ENCODE data around the gene VAV2. TPM values are rescaled to one million over a fixed set of nuclear protein-coding genes. Genes with fewer than 3 reads are reported as not detected.

Gene VAV2
- total and polyA plus RNA-seq, 4 donors: 13.0 to 28.2 (median 16.3) TPM

GRCh38 chr9:133943781-133944745 is 48.1 kb downstream of the VAV2 start:
- Histone ChIP-seq H3K27me3 (ENCODE audit: control insufficient read depth in 3 of 3, insufficient read depth in 3 of 3, low read length in 2 of 3) (no peaks in the 10 kb centered on the region), H3K27ac (ENCODE audit: low read depth in 1 of 2, low read length in 1 of 2) (no peak overlapping the region), H3K4me3 (no peak overlapping the region), H3K9me3 (ENCODE audit: control insufficient read depth in 4 of 4, insufficient read depth in 3 of 4, low read length in 3 of 4) (no peaks in the 10 kb centered on the region), H3K9ac (ENCODE audit: insufficient read depth in 1 of 2, low read length in 2 of 2) (no peak overlapping the region), H3K4me1 (ENCODE audit: control insufficient read depth in 5 of 5, insufficient read depth in 5 of 5, low read length in 5 of 5) (peaks cover 0 to 24% (median 0%) of the 10 kb centered on the region in 5 donors), H3K36me3 (ENCODE audit: control insufficient read depth in 4 of 4, insufficient read depth in 4 of 4, low read length in 4 of 4) (peaks cover 0 to 2% (median 0%) of the 10 kb centered on the region in 4 donors)
- 92 to 93% methylated on average over 30 of the region's 30 CpGs for WGBS, 2 donors
- no peak for ATAC-seq (ENCODE audit: insufficient read depth, low FRiP score)
- no peak for TF ChIP-seq CTCF (IDR thresholded peaks at IDR 0.05; ENCODE audit: control extremely low read depth, extremely low read depth)
- DNase-seq: no peak

DNA sequence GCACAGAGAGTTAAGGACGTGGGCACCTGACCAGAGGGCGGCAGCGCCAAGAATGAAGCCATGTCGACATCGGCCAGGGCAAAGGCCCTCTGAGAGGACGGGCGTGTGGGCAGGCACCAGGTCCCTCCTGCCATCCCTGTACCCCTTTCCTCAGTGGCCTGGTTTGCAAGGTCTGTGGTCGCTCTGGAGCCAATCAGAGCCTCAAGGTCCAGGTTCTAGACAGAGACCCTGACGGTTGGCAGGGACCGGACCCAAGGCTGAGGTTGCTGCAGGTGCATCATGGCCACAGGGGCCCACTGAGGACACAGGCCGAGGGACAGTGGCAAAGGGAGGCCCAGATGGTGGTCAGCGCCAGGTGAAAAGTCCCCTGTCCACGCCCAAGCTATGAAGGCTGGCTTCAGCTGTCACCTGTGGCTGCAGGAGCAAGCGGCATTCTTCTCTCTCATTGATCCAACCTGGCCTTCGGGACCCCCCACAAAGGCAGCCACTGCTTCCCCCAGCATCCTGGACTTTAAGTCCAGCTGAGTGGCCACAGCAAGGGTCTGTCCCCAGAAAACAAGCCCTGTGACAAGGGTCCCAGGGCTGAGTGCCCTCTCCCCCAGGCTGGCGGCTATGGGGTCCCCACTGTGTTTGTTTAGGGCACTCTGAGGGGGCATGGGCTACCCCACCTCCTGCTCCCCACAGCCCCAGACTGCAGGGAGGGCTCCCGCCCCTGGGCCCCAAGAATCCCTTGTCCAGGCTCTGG is 48.9 kb downstream of the VAV2 start:
- TF ChIP-seq CTCF (IDR thresholded peaks at IDR 0.05; ENCODE audit: control extremely low read depth, extremely low read depth): no peak
- no peak overlapping the region for H3K4me3 ChIP-seq
- H3K27me3 ChIP-seq (ENCODE audit: control insufficient read depth in 3 of 3, insufficient read depth in 3 of 3, low read length in 2 of 3): no peaks in the 10 kb centered on the region
- no peaks in the 10 kb centered on the region for H3K9me3 ChIP-seq (ENCODE audit: control insufficient read depth in 4 of 4, insufficient read depth in 3 of 4, low read length in 3 of 4)
- no peak overlapping the region for H3K9ac ChIP-seq (ENCODE audit: insufficient read depth in 1 of 2, low read length in 2 of 2)
- WGBS, 2 donors: 94 to 96% methylated on average over 17 of the region's 17 CpGs
- peaks cover 0 to 18% (median 0%) of the 10 kb centered on the region in 5 donors for H3K4me1 ChIP-seq (ENCODE audit: control insufficient read depth in 5 of 5, insufficient read depth in 5 of 5, low read length in 5 of 5)
- DNase-seq: no peak
- H3K36me3 ChIP-seq (ENCODE audit: control insufficient read depth in 4 of 4, insufficient read depth in 4 of 4, low read length in 4 of 4): peaks cover 0 to 2% (median 0%) of the 10 kb centered on the region in 4 donors
- H3K27ac ChIP-seq (ENCODE audit: low read depth in 1 of 2, low read length in 1 of 2): no peak overlapping the region
- ATAC-seq (ENCODE audit: insufficient read depth, low FRiP score): no peak

- Histone ChIP-seq H3K4me3 (no peak overlapping the region), H3K27me3 (ENCODE audit: control insufficient read depth in 3 of 3, insufficient read depth in 3 of 3, low read length in 2 of 3) (no peaks in the 10 kb centered on the region), H3K36me3 (ENCODE audit: control insufficient read depth in 4 of 4, insufficient read depth in 4 of 4, low read length in 4 of 4) (peaks cover 0 to 8% (median 2%) of the 10 kb centered on the region in 4 donors), H3K9me3 (ENCODE audit: control insufficient read depth in 4 of 4, insufficient read depth in 3 of 4, low read length in 3 of 4) (no peaks in the 10 kb centered on the region), H3K4me1 (ENCODE audit: control insufficient read depth in 5 of 5, insufficient read depth in 5 of 5, low read length in 5 of 5) (peaks cover 0 to 17% (median 0%) of the 10 kb centered on the region in 5 donors), H3K27ac (ENCODE audit: low read depth in 1 of 2, low read length in 1 of 2) (no peak overlapping the region), H3K9ac (ENCODE audit: insufficient read depth in 1 of 2, low read length in 2 of 2) (no peak overlapping the region)
- TF ChIP-seq CTCF (IDR thresholded peaks at IDR 0.05; ENCODE audit: control extremely low read depth, extremely low read depth): no peak
- ATAC-seq (ENCODE audit: insufficient read depth, low FRiP score) (no peak), DNase-seq (no peak)
- WGBS, 2 donors: 92 to 94% methylated on average over 27 of the region's 27 CpGs
These were observed 49.7 kb downstream of the VAV2 start for GRCh38 chr9:133942206-133942975.
